Body of pancreas (tissue), 4 donors: Measurements from ENCODE around the gene OR1L1. TPM values are rescaled to one million over a fixed set of nuclear protein-coding genes. Genes with fewer than 3 reads are reported as not detected.

Source experiments
- ATAC-seq: fragments of 150-250 bp; one replicate; pipeline ENCODE4 v1.9.1; 2016
- DNase-seq, 4 donors: peaks; one replicate each; pipeline ENCODE4 v3.0.0-alpha.2; 2019
- H3K27ac ChIP-seq, 4 donors: fragments of 200-600 bp; sonication (generic); 1 replicate in 3 of 4; 2 replicates in 1 of 4; pipeline versions ENCODE4 v1.5.1 to v1.6.1; 2016 to 2019; ENCODE audit warnings: mild to moderate bottlenecking in 1 of 4, mixed read lengths in 1 of 4, moderate library complexity in 1 of 4
- H3K27me3 ChIP-seq, 2 donors: fragments of 200-600 bp; sonication (generic); one replicate each; pipeline ENCODE4 v1.6.0; 2016; ENCODE audit warnings: mild to moderate bottlenecking in 1 of 2
- H3K36me3 ChIP-seq, 2 donors: fragments of 200-600 bp; sonication (generic); replicated peaks in 1 of 2; 2 replicates each; pipeline ENCODE4 v1.5.1; 2016; ENCODE audit warnings: low read depth in 2 of 2; ENCODE audit not compliant: insufficient read depth in 1 of 2
- H3K4me1 ChIP-seq: fragments of 200-600 bp; sonication (generic); one replicate; pipeline ENCODE4 v1.6.0; 2016
- H3K4me3 ChIP-seq, 2 donors: fragments of 200-600 bp; sonication (generic); 1 replicate in 1 of 2; 2 replicates in 1 of 2; pipeline ENCODE4 v1.5.1; 2016 to 2019
- H3K9me3 ChIP-seq, 3 donors: fragments of 200-600 bp; sonication (generic); 1 replicate in 2 of 3; 2 replicates in 1 of 3; pipeline ENCODE4 v1.5.1; 2016
- POLR2A ChIP-seq, 3 donors: fragments of 450-650 bp; IDR thresholded peaks; one replicate each; pipeline ENCODE4 v1.6.1; 2016; ENCODE audit warnings: antibody characterized with exemption in 3 of 3, mild to moderate bottlenecking in 2 of 3
- whole genome bisulfite sequencing, 2 donors: methylation state at CpG; one replicate each; pipeline ENCODE4 v1.1.5; 2017; 5-methylcytosine and 5-hydroxymethylcytosine counted together
- intact Hi-C: fragments of 100-400 bp; cut with DNase I; formaldehyde crosslinking; loops from one replicate; pipeline ENCODE4 v1.15.1; 2023
- total RNA-seq, 2 donors: library from RNA; depleted of rRNA; stranded (reverse); fragments of >200 nt; gene quantifications; one replicate each; pipeline ENCODE4 v1.1.0, GENCODE V29; 2016
- TF ChIP-seq, protein P1 (sequence below), 7 experiments: fragments of 450-650 bp in 4 of 7; fragments of 200-600 bp in 3 of 7; sonication (generic) in 3 of 7; IDR thresholded peaks; one replicate each; pipeline ENCODE4 v1.5.1; 2016 to 2019; ENCODE audit warnings: antibody characterized with exemption in 7 of 7

Gene OR1L1
- total RNA-seq, 2 donors from 2014 or later: not detected

- WGBS, 2 donors: 79 to 83% methylated on average over 3 of the region's 3 CpGs
- DNase-seq (no peak), ATAC-seq (no peak)
- TF ChIP-seq POLR2A (IDR thresholded peaks at IDR 0.05): no peak
- TF ChIP-seq, protein P1, sequence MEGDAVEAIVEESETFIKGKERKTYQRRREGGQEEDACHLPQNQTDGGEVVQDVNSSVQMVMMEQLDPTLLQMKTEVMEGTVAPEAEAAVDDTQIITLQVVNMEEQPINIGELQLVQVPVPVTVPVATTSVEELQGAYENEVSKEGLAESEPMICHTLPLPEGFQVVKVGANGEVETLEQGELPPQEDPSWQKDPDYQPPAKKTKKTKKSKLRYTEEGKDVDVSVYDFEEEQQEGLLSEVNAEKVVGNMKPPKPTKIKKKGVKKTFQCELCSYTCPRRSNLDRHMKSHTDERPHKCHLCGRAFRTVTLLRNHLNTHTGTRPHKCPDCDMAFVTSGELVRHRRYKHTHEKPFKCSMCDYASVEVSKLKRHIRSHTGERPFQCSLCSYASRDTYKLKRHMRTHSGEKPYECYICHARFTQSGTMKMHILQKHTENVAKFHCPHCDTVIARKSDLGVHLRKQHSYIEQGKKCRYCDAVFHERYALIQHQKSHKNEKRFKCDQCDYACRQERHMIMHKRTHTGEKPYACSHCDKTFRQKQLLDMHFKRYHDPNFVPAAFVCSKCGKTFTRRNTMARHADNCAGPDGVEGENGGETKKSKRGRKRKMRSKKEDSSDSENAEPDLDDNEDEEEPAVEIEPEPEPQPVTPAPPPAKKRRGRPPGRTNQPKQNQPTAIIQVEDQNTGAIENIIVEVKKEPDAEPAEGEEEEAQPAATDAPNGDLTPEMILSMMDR (IDR thresholded peaks at IDR 0.05): no peak
- no peak within 1 kb of the TSS for H3K27ac ChIP-seq
- no peaks in the 10 kb centered on the region for H3K9me3 ChIP-seq
- H3K27me3 ChIP-seq: no peaks in the 10 kb centered on the region
- H3K4me3 ChIP-seq: no peak within 1 kb of the TSS
- H3K36me3 ChIP-seq: no peaks in the 10 kb centered on the region
- intact Hi-C loops: no loop called here
- no peaks in the 10 kb centered on the region for H3K4me1 ChIP-seq
Measured at GRCh38 chr9:122657527-122657926, 4.0 kb upstream of the OR1L1 start, which contains the start of gene OR1B1. OR1B1 (minus strand) TSS chr9:122657627.

GRCh38 chr9:122672481-122672880, 11.0 kb downstream of the OR1L1 start:
- no peak for TF ChIP-seq POLR2A (IDR thresholded peaks at IDR 0.05)
- TF ChIP-seq, protein P1 (IDR thresholded peaks at IDR 0.05): no peak
- DNase-seq: no peak
- WGBS, 2 donors: 63 to 81% methylated on average over 2 of the region's 2 CpGs
- Histone ChIP-seq H3K27me3 (no peaks in the 10 kb centered on the region), H3K36me3 (no peaks in the 10 kb centered on the region), H3K27ac (no peak overlapping the region), H3K4me1 (no peaks in the 10 kb centered on the region), H3K4me3 (no peak overlapping the region), H3K9me3 (peaks cover 0 to 14% (median 0%) of the 10 kb centered on the region in 3 donors)
- ATAC-seq: no peak
- intact Hi-C loops: no loop called here

DNA sequence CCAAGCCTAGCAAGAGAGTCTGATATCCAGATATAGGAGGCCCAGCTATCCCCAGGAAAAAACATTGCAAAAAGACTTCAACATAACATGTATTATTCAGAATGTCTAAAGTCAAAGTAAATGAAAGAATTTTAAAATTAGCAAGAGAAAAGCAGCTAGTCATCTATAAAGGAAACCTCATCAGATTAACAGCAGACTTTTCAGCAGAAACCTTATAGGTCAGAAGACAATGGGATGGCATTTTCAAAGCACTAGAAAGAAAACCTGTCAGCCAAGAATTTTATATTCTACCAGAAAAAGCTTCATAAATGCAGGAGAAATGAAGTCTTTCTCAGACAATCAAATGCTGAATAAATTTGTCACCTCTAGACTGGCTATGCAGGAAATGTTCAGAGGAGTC, 23.3 kb downstream of the OR1L1 start:
- no peak for ATAC-seq
- no peak overlapping the region for H3K4me3 ChIP-seq
- no peaks in the 10 kb centered on the region for H3K36me3 ChIP-seq
- peaks cover 0 to 6% (median 0%) of the 10 kb centered on the region in 3 donors for H3K9me3 ChIP-seq
- intact Hi-C loops: no loop called here
- H3K4me1 ChIP-seq: no peaks in the 10 kb centered on the region
- no peak for TF ChIP-seq POLR2A (IDR thresholded peaks at IDR 0.05)
- TF ChIP-seq, protein P1 (IDR thresholded peaks at IDR 0.05): no peak
- no peak for DNase-seq
- no peak overlapping the region for H3K27ac ChIP-seq
- no peaks in the 10 kb centered on the region for H3K27me3 ChIP-seq

DNA sequence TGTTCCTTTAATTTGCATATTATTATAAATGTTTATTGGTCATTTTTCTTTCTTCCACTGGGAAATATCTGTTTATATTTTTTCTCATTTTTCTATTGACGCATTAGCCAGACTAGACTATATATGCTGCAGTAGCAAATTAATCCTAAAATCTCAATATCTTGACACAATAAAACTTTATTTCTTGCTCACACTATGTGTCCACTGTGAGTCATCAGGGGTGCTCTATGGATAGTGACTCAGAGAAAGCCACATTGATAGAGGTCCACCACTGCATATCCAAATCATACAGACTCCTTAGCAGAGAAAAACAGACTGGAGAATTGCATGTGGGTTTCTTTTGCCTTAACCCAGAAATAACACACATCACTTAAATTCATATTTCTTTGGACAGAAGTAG, 34.2 kb downstream of the OR1L1 start:
- Histone ChIP-seq H3K27ac (no peak overlapping the region), H3K27me3 (no peaks in the 10 kb centered on the region), H3K36me3 (no peaks in the 10 kb centered on the region), H3K9me3 (no peaks in the 10 kb centered on the region), H3K4me1 (no peaks in the 10 kb centered on the region), H3K4me3 (no peak overlapping the region)
- intact Hi-C loops: no loop called here
- ATAC-seq: no peak
- TF ChIP-seq, protein P1 (IDR thresholded peaks at IDR 0.05): no peak
- TF ChIP-seq POLR2A (IDR thresholded peaks at IDR 0.05): no peak
- WGBS, 2 donors: 92 to 94% methylated on average over 1 of the region's 1 CpG
- no peak for DNase-seq

Other genes with a start within 250 kb of the OR1L1 start
- not detected for gene OR1J1, start 183.8 kb upstream of the OR1L1 start, total RNA-seq
- not detected for gene OR1J2, start 150.9 kb upstream of the OR1L1 start, total RNA-seq
- not detected for gene OR1J4, start 142.6 kb upstream of the OR1L1 start, total RNA-seq
- gene OR1N1, start 134.4 kb upstream of the OR1L1 start, total RNA-seq: not detected
- not detected for gene OR1N2, start 108.6 kb upstream of the OR1L1 start, total RNA-seq
- gene OR1L8, start 78.3 kb upstream of the OR1L1 start, total RNA-seq: not detected
- not detected for gene OR1Q1, start 47.0 kb upstream of the OR1L1 start, total RNA-seq
- gene OR1B1, start 4.1 kb upstream of the OR1L1 start, total RNA-seq: not detected
- not detected for gene OR1L3, start 13.4 kb downstream of the OR1L1 start, total RNA-seq
- gene OR1L4, start 62.3 kb downstream of the OR1L1 start, total RNA-seq: not detected
- not detected for gene OR1L6, start 80.6 kb downstream of the OR1L1 start, total RNA-seq
- gene OR5C1, start 127.2 kb downstream of the OR1L1 start, total RNA-seq: not detected
- not detected for gene OR1K1, start 138.4 kb downstream of the OR1L1 start, total RNA-seq
- gene PDCL, start 166.9 kb downstream of the OR1L1 start, total RNA-seq: 10 to 100 TPM in 1 of 2 donors, 1 to 10 TPM in 1; 4.6 to 11.9 TPM
- 10 to 100 TPM; 19.2 to 24.7 TPM for gene RC3H2, start 243.6 kb downstream of the OR1L1 start, total RNA-seq